GM12878 (cell line): ENCODE results near the gene COL6A3. TPM values are rescaled to one million over a fixed set of nuclear protein-coding genes. Genes with fewer than 3 reads are reported as not detected.

Source experiments
- ATAC-seq: fragments of 200-7000 bp; cut with Tn5 transposase; 3 replicates; pipeline ENCODE4 v1.9.1; 2020; ENCODE audit warnings: mild to moderate bottlenecking, moderate library complexity
- BruUV-seq: library from RNA; stranded (reverse); fragments of 400-500 nt; replicated peaks from 2 replicates; lab custom pipeline; 2021; lab: Mats Ljungman, UMichigan
- CTCF ChIA-PET: fragments of 300-600 bp; sonication (Branson Sonifier 250); formaldehyde crosslinking; extraction: SDS; loops from one replicate; lab custom pipeline; 2021; ENCODE audit warnings: inconsistent platforms; lab: Yijun Ruan, JAX
- POLR2A ChIA-PET: fragments of 350-600 bp; formaldehyde crosslinking; extraction: SDS; loops from one replicate; lab custom pipeline; 2021; ENCODE audit warnings: inconsistent platforms; lab: Charles Lee
- RAD21 ChIA-PET: fragments of 300-600 bp; sonication (Branson Sonifier 250); formaldehyde crosslinking; loops from one replicate; lab custom pipeline; 2023; ENCODE audit warnings: antibody characterized with exemption; ENCODE audit not compliant: unreplicated experiment; lab: Charles Lee
- SMC1A ChIA-PET: fragments of 300-600 bp; sonication (Branson Sonifier 250); formaldehyde crosslinking; loops from one replicate; lab custom pipeline; 2023; ENCODE audit not compliant: unreplicated experiment, uncharacterized antibody; lab: Charles Lee
- DNase-seq: peaks from one replicate; pipeline ENCODE4 v3.0.0-alpha.2; 2011; ENCODE audit warnings: low read depth, low spot score
- FAIRE-seq: peaks from 3 replicates; lab custom pipeline; 2011; peaks lifted over from hg19 to GRCh38; lab: Jason Lieb, UNC
- H2AFZ ChIP-seq: 2 replicates; pipeline ENCODE4 v1.6.0; 2011; ENCODE audit warnings: low read depth, low read length, control low read depth; ENCODE audit not compliant: control insufficient read depth
- H3K27ac ChIP-seq: 2 replicates; pipeline ENCODE4 v1.5.1; 2011; ENCODE audit warnings: control low read depth; ENCODE audit not compliant: control insufficient read depth, insufficient read depth
- H3K27me3 ChIP-seq, 2 experiments: replicated peaks in 1 of 2; 2 replicates each; pipeline versions ENCODE4 v1.6.0 to v1.6.1; 2011; ENCODE audit warnings: low read length in 1 of 2; ENCODE audit not compliant: control insufficient read depth in 2 of 2, insufficient read depth in 2 of 2
- H3K36me3 ChIP-seq, 2 experiments: 2 replicates each; pipeline ENCODE4 v1.5.1; 2011; ENCODE audit warnings: low read length in 1 of 2; ENCODE audit not compliant: control insufficient read depth in 2 of 2, insufficient read depth in 2 of 2
- H3K4me1 ChIP-seq: 2 replicates; pipeline ENCODE4 v1.6.1; 2011; ENCODE audit warnings: mild to moderate bottlenecking, low read length, moderate library complexity, mixed read lengths; ENCODE audit not compliant: control insufficient read depth, insufficient read depth
- H3K4me2 ChIP-seq: 2 replicates; pipeline ENCODE4 v1.6.0; 2011; ENCODE audit warnings: control low read depth; ENCODE audit not compliant: control insufficient read depth, insufficient read depth
- H3K4me3 ChIP-seq: fragments of 200-600 bp; sonication (generic); 2 replicates; pipeline ENCODE4 v1.5.1; 2016
- H3K79me2 ChIP-seq: 2 replicates; pipeline ENCODE4 v1.6.0; 2011; ENCODE audit warnings: low read length; ENCODE audit not compliant: control insufficient read depth, insufficient read depth
- H3K9ac ChIP-seq: 2 replicates; pipeline ENCODE4 v1.8.0; 2011; ENCODE audit warnings: low read length, control low read depth, mixed read lengths; ENCODE audit not compliant: control insufficient read depth, insufficient read depth
- H3K9me3 ChIP-seq: replicated peaks from 3 replicates; pipeline ENCODE4 v1.5.1; 2011; ENCODE audit warnings: mild to moderate bottlenecking, low read length; ENCODE audit not compliant: control insufficient read depth, insufficient read depth
- H4K20me1 ChIP-seq: 2 replicates; pipeline ENCODE4 v1.6.0; 2011; ENCODE audit not compliant: control insufficient read depth, insufficient read depth
- BHLHE40 ChIP-seq, 2 experiments: fragments of 450-650 bp in 1 of 2; IDR thresholded peaks; 2 replicates each; pipeline ENCODE4 v1.6.1; 2011 to 2017; ENCODE audit warnings: low read depth in 2 of 2, borderline replicate concordance in 1 of 2, improper control_type of control experiment in 1 of 2, low read length in 1 of 2, mild to moderate bottlenecking in 1 of 2
- BRCA1 ChIP-seq: IDR thresholded peaks from 2 replicates; pipeline ENCODE4 v1.6.1; 2011; ENCODE audit warnings: low read depth, low read length, improper control_type of control experiment
- EZH2 ChIP-seq: IDR thresholded peaks from 2 replicates; pipeline ENCODE4 v1.6.1; 2012; ENCODE audit warnings: low read depth, mild to moderate bottlenecking, control low read depth, inconsistent platforms, low read length, borderline replicate concordance; ENCODE audit not compliant: control insufficient read depth
- RAD51 ChIP-seq: fragments of 450-650 bp; IDR thresholded peaks from 2 replicates; pipeline ENCODE4 v1.6.1; 2016; ENCODE audit warnings: moderate library complexity, mild to moderate bottlenecking, inconsistent platforms
- TCF12 ChIP-seq: IDR thresholded peaks from 2 replicates; pipeline ENCODE4 v1.6.1; 2011; ENCODE audit warnings: low read depth, mild to moderate bottlenecking, low read length
- ZNF592 ChIP-seq: fragments of 450-650 bp; IDR thresholded peaks from 2 replicates; pipeline ENCODE4 v1.6.1; 2017; ENCODE audit warnings: mild to moderate bottlenecking, moderate library complexity
- WGBS: methylation state at CpG from one replicate; pipeline ENCODE4 v1.1.6; 2016; ENCODE audit warnings: low lambda C conversion rate; ENCODE audit not compliant: insufficient replicate concordance, insufficient coverage; ENCODE audit errors: missing lambda C conversion rate; 5-methylcytosine and 5-hydroxymethylcytosine counted together
- in situ Hi-C: fragments of 300-500 bp; cut with MboI; formaldehyde crosslinking; loops from 9 replicates; pipeline ENCODE4 v1.14.3; 2018; ENCODE audit warnings: mixed read lengths
- intact Hi-C: fragments of 100-400 bp; cut with micrococcal nuclease; formaldehyde crosslinking; loops from one replicate; pipeline ENCODE4 v1.14.2; 2022; ENCODE audit not compliant: unreplicated experiment
- polyA plus RNA-seq, 11 experiments: library from polyadenylated mRNA; depleted of rRNA in 4 of 11; unstranded in 6 of 11; stranded (reverse) in 5 of 11; fragments of >200 nt; fragmentation: Nextera tagmentation in 4 of 11; fragmentation: Illumina TruSeq in 1 of 11; extraction: Ambion mirVana in 4 of 11; extraction: Trizol in 1 of 11; gene quantifications; 1 replicate in 1 of 11; 2 replicates in 10 of 11; pipeline versions ENCODE4 v1.2.1 to v1.2.3, GENCODE V29; 2011 to 2016; ENCODE audit warnings: inconsistent platforms in 2 of 11, missing spikeins in 2 of 11, low read depth in 1 of 11
- total RNA-seq, 4 experiments: library from RNA; depleted of rRNA in 3 of 4; stranded (reverse); fragments of >200 nt in 3 of 4; fragmentation: Illumina TruSeq in 1 of 4; extraction: Trizol in 1 of 4; gene quantifications; 2 replicates each; pipeline versions ENCODE4 v1.2.1 to v1.2.3, GENCODE V29; 2013 to 2021

Gene COL6A3
- total and polyA plus RNA-seq, 10 of the 15 experiments (the other 5 are each of a cell fraction or from before 2014, with no cell fraction given) = 0.01 to 0.51 (median 0.09) TPM; not detected in 4

GRCh38 chr2:237321746-237322145, 92.2 kb downstream of the COL6A3 start:
- CTCF ChIA-PET = interaction anchor here (1.1 kb wide), 1 partner anchor 156 kb away, joined by 3 read pairs; no protein-coding TSS in a partner anchor
- Histone ChIP-seq H3K27ac (no peak overlapping the region), H3K9ac (no peak overlapping the region), H3K9me3 (no peaks in the 10 kb centered on the region), H3K4me2 (no peak overlapping the region), H3K79me2 (no peaks in the 10 kb centered on the region), H2AFZ (no peak overlapping the region), H3K27me3 (peaks cover 0 to 2% of the 10 kb centered on the region in 2 experiments; a peak in 1 of 4 replicates), H3K36me3 (no peaks in the 10 kb centered on the region), H3K4me1 (no peaks in the 10 kb centered on the region), H4K20me1 (no peaks in the 10 kb centered on the region), H3K4me3 (no peak overlapping the region)
- intact Hi-C loops = loop anchor here (1.0 kb wide), 1 partner anchor 167 kb away; no protein-coding TSS in a partner anchor
- ATAC-seq (no peak), FAIRE-seq (no peak), DNase-seq (no peak)
- RAD21 ChIA-PET = no interaction called here
- no TSS peak for BruUV-seq
- no peak for TF ChIP-seq RAD51
- TF ChIP-seq BHLHE40 (IDR thresholded peaks at IDR 0.05; ENCODE audit: borderline replicate concordance in 1 of 2, low read depth in 2 of 2, low read length in 1 of 2) = no peak
- no peak for TF ChIP-seq BRCA1
- no peak for TF ChIP-seq TCF12
- TF ChIP-seq ZNF592 = no peak
- no peak for TF ChIP-seq EZH2
- SMC1A ChIA-PET = interaction anchor here (1.0 kb wide), 1 partner anchor 202 kb away, joined by 3 read pairs; no protein-coding TSS in a partner anchor
- POLR2A ChIA-PET = no interaction called here
- in situ Hi-C loops = no loop called here
- WGBS = 20% methylated on average over 7 of the region's 7 CpGs
